GM23338 (cell line): ENCODE measurements around the gene CCT5. TPM values are rescaled to one million over a fixed set of nuclear protein-coding genes. Genes with fewer than 3 reads are reported as not detected.

ENCODE experiments used
- ATAC-seq: fragments of 200-7000 bp; cut with Tn5 transposase; 3 replicates; pipeline ENCODE4 v1.9.1; 2020
- DNase-seq: peaks from one replicate; pipeline ENCODE4 v3.0.0-alpha.2; 2015; ENCODE audit warnings: low spot score
- H2AFZ ChIP-seq: fragments of 200-600 bp; sonication (generic); 2 replicates; pipeline ENCODE4 v1.8.0; 2016; ENCODE audit warnings: antibody characterized with exemption, mild to moderate bottlenecking, moderate library complexity
- H3F3A ChIP-seq: fragments of 200-600 bp; sonication (generic); replicated peaks from 2 replicates; pipeline ENCODE4 v1.8.0; 2017; ENCODE audit warnings: antibody characterized with exemption, mixed run types, low read depth
- H3K27ac ChIP-seq: fragments of 200-600 bp; sonication (generic); 2 replicates; pipeline ENCODE4 v1.6.1; 2016; ENCODE audit warnings: low read depth
- H3K27me3 ChIP-seq: fragments of 200-600 bp; sonication (generic); 2 replicates; pipeline ENCODE4 v1.8.0; 2016; ENCODE audit warnings: mild to moderate bottlenecking, mixed run types, moderate library complexity; ENCODE audit not compliant: insufficient read depth
- H3K36me3 ChIP-seq: fragments of 200-600 bp; sonication (generic); 2 replicates; pipeline ENCODE4 v1.8.0; 2016; ENCODE audit warnings: mild to moderate bottlenecking; ENCODE audit not compliant: insufficient read depth
- H3K4me1 ChIP-seq: fragments of 200-600 bp; sonication (generic); 2 replicates; pipeline ENCODE4 v1.8.0; 2016; ENCODE audit warnings: mild to moderate bottlenecking, moderate library complexity; ENCODE audit not compliant: insufficient read depth
- H3K4me2 ChIP-seq: fragments of 200-600 bp; sonication (generic); 2 replicates; pipeline ENCODE4 v1.7.1; 2017; ENCODE audit warnings: mixed run types
- H3K4me3 ChIP-seq: fragments of 200-600 bp; sonication (generic); 2 replicates; pipeline ENCODE4 v1.6.1; 2016; ENCODE audit warnings: mixed run types
- H3K79me2 ChIP-seq: fragments of 200-600 bp; sonication (generic); replicated peaks from 2 replicates; pipeline ENCODE4 v1.8.0; 2017; ENCODE audit warnings: mild to moderate bottlenecking; ENCODE audit not compliant: insufficient read depth
- H3K9me2 ChIP-seq: fragments of 200-600 bp; sonication (generic); 2 replicates; pipeline ENCODE4 v1.8.0; 2017; ENCODE audit not compliant: insufficient read depth
- H4K20me1 ChIP-seq: fragments of 200-600 bp; sonication (generic); replicated peaks from 2 replicates; pipeline ENCODE4 v1.8.0; 2017; ENCODE audit warnings: mild to moderate bottlenecking; ENCODE audit not compliant: insufficient read depth
- H3K27ac Mint-ChIP-seq: 2 replicates; pipeline ENCODE4 v1.8.0; 2020; ENCODE audit warnings: inconsistent platforms, mild to moderate bottlenecking, moderate library complexity, mixed read lengths
- H3K27me3 Mint-ChIP-seq: 3 replicates; pipeline ENCODE4 v1.8.0; 2022; ENCODE audit warnings: low read depth, mild to moderate bottlenecking, moderate library complexity, mixed read lengths, inconsistent platforms; ENCODE audit not compliant: insufficient read depth, poor library complexity
- H3K36me3 Mint-ChIP-seq: 3 replicates; pipeline ENCODE4 v1.8.0; 2021; ENCODE audit warnings: low read depth, mild to moderate bottlenecking, inconsistent platforms, moderate library complexity, mixed read lengths
- H3K4me1 Mint-ChIP-seq: 3 replicates; pipeline ENCODE4 v1.8.0; 2020; ENCODE audit warnings: mild to moderate bottlenecking, inconsistent platforms, mixed read lengths
- H3K4me3 Mint-ChIP-seq: 3 replicates; pipeline ENCODE4 v1.8.0; 2021; ENCODE audit warnings: moderate library complexity, mild to moderate bottlenecking, inconsistent platforms, mixed read lengths
- H3K9me3 Mint-ChIP-seq: 3 replicates; pipeline ENCODE4 v1.8.0; 2020; ENCODE audit warnings: moderate library complexity, mild to moderate bottlenecking, inconsistent platforms, mixed read lengths
- CREB1 ChIP-seq: fragments of 250-450 bp; sonication (Bioruptor Pico); IDR thresholded peaks from 2 replicates; pipeline ENCODE4 v1.5.0; 2020; ENCODE audit warnings: low read depth, mild to moderate bottlenecking, moderate library complexity
- CTCF ChIP-seq, 2 experiments: fragments of 200-600 bp in 1 of 2; sonication (generic) in 1 of 2; conservative IDR thresholded peaks; 2 replicates each; pipeline versions ENCODE4 v1.5.1 to v1.6.1; 2016 to 2017; ENCODE audit warnings: antibody characterized with exemption in 2 of 2, low read depth in 2 of 2, mild to moderate bottlenecking in 2 of 2, moderate library complexity in 1 of 2
- ETS1 ChIP-seq: IDR thresholded peaks from 2 replicates; pipeline ENCODE4 v1.6.1; 2016; ENCODE audit warnings: antibody characterized with exemption
- EZH2phosphoT487 ChIP-seq: fragments of 200-600 bp; sonication (generic); IDR thresholded peaks from one replicate; pipeline ENCODE4 v1.8.1; 2018; ENCODE audit warnings: antibody characterized with exemption; ENCODE audit not compliant: unreplicated experiment
- JUNB ChIP-seq: IDR thresholded peaks from one replicate; pipeline ENCODE4 v1.6.1; 2016; ENCODE audit warnings: antibody characterized with exemption; ENCODE audit not compliant: unreplicated experiment
- NANOG ChIP-seq: IDR thresholded peaks from 2 replicates; pipeline ENCODE4 v1.6.1; 2016; ENCODE audit warnings: antibody characterized with exemption, borderline replicate concordance
- POLR2AphosphoS5 ChIP-seq: IDR thresholded peaks from 2 replicates; pipeline ENCODE4 v1.6.1; 2016; ENCODE audit warnings: antibody characterized with exemption, low read depth
- REST ChIP-seq: IDR thresholded peaks from one replicate; pipeline ENCODE4 v1.6.1; 2018; ENCODE audit warnings: antibody characterized with exemption; ENCODE audit not compliant: unreplicated experiment
- STAT1 ChIP-seq: IDR thresholded peaks from one replicate; pipeline ENCODE4 v1.6.1; 2016; ENCODE audit warnings: antibody characterized with exemption; ENCODE audit not compliant: unreplicated experiment
- ZNF331 ChIP-seq: fragments of 250-450 bp; sonication (Bioruptor Pico); IDR thresholded peaks from 2 replicates; pipeline ENCODE4 v1.5.0; 2020; ENCODE audit warnings: low read depth, mild to moderate bottlenecking, moderate library complexity
- ZNF462 ChIP-seq: fragments of 250-450 bp; sonication (Bioruptor Pico); IDR thresholded peaks from 2 replicates; pipeline ENCODE4 v1.5.0; 2020; ENCODE audit warnings: mild to moderate bottlenecking, moderate library complexity
- polyA plus RNA-seq: library from polyadenylated mRNA; unstranded; fragments of >200 nt; fragmentation: Nextera tagmentation; extraction: Ambion mirVana; gene quantifications from 2 replicates; pipeline ENCODE4 v1.2.1, GENCODE V29; 2016
- total RNA-seq: library from RNA; depleted of rRNA; stranded (reverse); fragments of >200 nt; shearing (Covaris generic); gene quantifications from 2 replicates; pipeline ENCODE4 v1.2.3, GENCODE V29; 2014

CCT5 gene
- total and polyA plus RNA-seq, 2 experiments from 2014 or later = 576 to 661 TPM

- DNase-seq (no peak), ATAC-seq (no peak)
- H3K27ac Mint-ChIP-seq = peak overlapping the region; percentile 100
- peaks cover 5% of the 10 kb centered on the region for H3K27me3 Mint-ChIP-seq
- H3K36me3 Mint-ChIP-seq = peaks cover 30% of the 10 kb centered on the region
- Histone ChIP-seq H2AFZ (no peak overlapping the region), H3K4me3 (peak overlapping the region; percentile 100), H3K9me2 (no peaks in the 10 kb centered on the region), H3K4me1 (peaks cover 17% of the 10 kb centered on the region), H3K4me2 (peak overlapping the region; percentile 83), H4K20me1 (peaks cover 27% of the 10 kb centered on the region), H3F3A (peaks cover 9% of the 10 kb centered on the region; the same call in 1 of the 2 replicates), H3K36me3 (peaks cover 7% of the 10 kb centered on the region), H3K27me3 (no peaks in the 10 kb centered on the region), H3K27ac (peak overlapping the region; percentile 95; the same call in 1 of the 2 replicates), H3K79me2 (peaks cover 71% of the 10 kb centered on the region)
- H3K4me1 Mint-ChIP-seq = peaks cover 24% of the 10 kb centered on the region
- H3K4me3 Mint-ChIP-seq = peak overlapping the region; percentile 99
- TF ChIP-seq ETS1 = no peak
- TF ChIP-seq ZNF331 (CRISPR knock-in tag) = no peak
- no peak for TF ChIP-seq POLR2AphosphoS5
- TF ChIP-seq ZNF462 (CRISPR knock-in tag) = no peak
- TF ChIP-seq EZH2phosphoT487 = no peak
- TF ChIP-seq CREB1 (CRISPR knock-in tag) = no peak
- TF ChIP-seq JUNB = no peak
- no peak for TF ChIP-seq CTCF (conservative IDR thresholded peaks at IDR 0.05; ENCODE audit: low read depth in 2 of 2)
- TF ChIP-seq REST = no peak
- TF ChIP-seq STAT1 = no peak
- no peak for TF ChIP-seq NANOG
- H3K9me3 Mint-ChIP-seq = no peaks in the 10 kb centered on the region; the same call in 2 of the 3 replicates
Measured at GRCh38 chr5:10248378-10249260, 1.5 kb upstream of the CCT5 start.
